Right kidney (tissue), 1 donor: ENCODE data around the gene GRIK5.

Source experiments
- DNase-seq: peaks from one replicate; pipeline ENCODE4 v3.0.0-alpha.2; 2016

GRIK5 gene

DNA sequence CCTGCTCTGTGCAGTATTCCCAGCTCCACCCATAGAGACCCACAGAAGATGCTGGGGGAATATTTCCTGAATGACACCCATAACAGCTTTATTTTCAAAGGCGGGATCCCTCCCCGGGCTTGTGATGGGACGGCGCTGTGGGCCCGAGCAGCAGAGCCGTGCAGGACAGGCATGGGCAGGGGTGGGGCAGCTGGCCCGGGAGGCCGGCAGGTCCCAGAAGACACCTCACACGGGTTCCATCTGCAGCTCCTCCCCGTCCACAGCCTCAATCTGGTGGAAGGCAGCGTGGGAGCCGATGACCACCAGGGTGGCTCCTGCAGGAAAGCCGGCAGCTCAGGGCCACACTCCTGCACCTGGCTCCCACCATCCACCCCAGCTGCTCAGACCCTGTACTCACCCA, 113.4 kb downstream of the GRIK5 start:
- DNase-seq: no peak

- no peak for DNase-seq
Measured at GRCh38 chr19:41955521-41955920, 114.5 kb downstream of the GRIK5 start.

- peak; percentile 75 for DNase-seq
Measured at GRCh38 chr19:41951686-41952172, 118.3 kb downstream of the GRIK5 start.
